Cardiac septum (tissue), 1 donor: ENCODE data around the gene GNB1. TPM values are rescaled to one million over a fixed set of nuclear protein-coding genes. Genes with fewer than 3 reads are reported as not detected.

ENCODE experiments used
- DNase-seq: peaks from one replicate; pipeline ENCODE4 v3.0.0-alpha.2; 2020; ENCODE audit warnings: low spot score
- intact Hi-C: fragments of 100-400 bp; cut with DNase I; formaldehyde crosslinking; loops from one replicate; pipeline ENCODE4 v1.14.0; 2022
- total RNA-seq: library from RNA; stranded (reverse); fragmentation: NEBNext Ultra II Directional; extraction: Animal tissue kit (Norgen Biotek cat#: 25700); gene quantifications from one replicate; pipeline ENCODE4 v1.2.1, GENCODE V29; 2021
- donor health status: DM: no; HTN: no; CAD: no.

GNB1 gene
- total RNA-seq, 1 donor from 2014 or later, result 183 TPM

DNA sequence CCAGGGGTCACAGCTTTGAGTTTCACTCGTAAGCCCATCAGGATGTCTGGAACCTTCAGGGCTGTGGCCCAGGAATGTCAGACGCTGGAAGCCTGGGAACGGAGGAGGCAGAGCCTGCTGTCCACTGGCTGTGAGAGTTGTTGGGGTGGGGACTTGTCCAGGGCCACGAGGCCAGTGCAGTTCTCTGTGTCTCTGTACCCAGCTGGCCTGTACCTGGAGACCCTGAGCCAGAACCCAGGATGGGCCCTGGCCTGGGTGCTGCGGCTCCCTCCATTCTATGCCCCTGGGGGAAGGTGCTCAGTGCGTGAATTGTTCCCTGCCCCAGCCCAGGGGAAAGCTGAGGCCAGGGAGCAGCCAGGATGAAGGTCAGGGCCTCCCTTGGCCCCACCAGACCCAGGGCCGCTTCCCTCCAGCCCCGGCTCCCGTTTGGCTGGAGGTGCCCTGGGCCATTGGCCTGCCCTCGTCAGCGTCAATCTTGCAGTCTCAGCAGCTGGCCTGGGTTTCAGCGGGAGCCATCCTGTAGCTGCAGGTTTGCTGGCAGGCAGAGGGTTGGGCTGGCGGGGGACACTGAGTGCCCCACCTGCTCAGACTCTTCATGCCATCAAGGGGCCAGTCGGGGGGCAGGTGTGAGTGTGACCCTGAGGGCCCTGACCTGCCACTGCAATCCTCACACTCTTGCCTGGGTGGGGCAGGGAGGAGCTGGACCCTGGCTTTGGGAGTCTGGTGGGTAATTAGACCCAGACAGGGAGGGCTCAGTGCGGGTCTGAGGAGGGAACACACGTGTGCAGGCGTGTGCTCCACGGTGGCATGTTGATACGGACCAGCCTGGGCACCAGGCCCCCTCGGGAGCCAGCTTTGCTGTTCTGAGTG is 23.4 kb upstream of the GNB1 start:
- DNase-seq, result no peak
- intact Hi-C loops, result no loop called here

DNA sequence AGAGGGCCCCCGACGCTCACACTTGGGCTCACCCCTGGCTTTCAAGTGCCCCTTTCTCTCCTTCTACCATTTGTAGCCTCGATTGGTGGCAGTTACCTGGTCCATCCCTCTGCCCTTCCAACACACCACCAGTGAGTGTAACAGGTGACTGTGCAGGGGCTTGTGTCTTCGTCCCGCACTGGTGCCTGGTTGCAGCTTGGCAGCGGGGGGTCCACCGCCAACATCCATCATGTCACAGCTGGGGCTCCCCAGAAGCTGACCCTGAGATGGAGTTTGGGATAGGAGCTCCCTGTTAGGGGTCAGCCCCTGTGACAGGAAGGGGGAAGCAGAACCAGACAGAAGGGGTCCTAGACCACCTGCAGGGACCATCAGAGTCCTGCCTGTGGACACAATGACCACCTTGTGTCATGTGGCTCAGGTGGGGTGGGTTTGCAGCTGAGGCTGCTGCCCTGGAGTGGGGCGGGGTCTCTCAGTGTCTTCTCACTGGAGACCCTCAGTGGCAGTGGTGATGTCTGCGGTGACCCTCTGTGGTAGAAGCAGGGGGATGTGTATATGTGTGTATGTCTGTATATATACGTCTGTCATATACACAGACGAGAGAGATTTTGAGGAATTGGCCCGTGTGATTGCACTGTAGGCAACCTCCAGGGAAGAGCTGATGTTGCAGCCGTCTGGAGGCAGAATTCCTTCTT is 20.6 kb upstream of the GNB1 start:
- DNase-seq, result no peak
- intact Hi-C loops, result no loop called here

DNA sequence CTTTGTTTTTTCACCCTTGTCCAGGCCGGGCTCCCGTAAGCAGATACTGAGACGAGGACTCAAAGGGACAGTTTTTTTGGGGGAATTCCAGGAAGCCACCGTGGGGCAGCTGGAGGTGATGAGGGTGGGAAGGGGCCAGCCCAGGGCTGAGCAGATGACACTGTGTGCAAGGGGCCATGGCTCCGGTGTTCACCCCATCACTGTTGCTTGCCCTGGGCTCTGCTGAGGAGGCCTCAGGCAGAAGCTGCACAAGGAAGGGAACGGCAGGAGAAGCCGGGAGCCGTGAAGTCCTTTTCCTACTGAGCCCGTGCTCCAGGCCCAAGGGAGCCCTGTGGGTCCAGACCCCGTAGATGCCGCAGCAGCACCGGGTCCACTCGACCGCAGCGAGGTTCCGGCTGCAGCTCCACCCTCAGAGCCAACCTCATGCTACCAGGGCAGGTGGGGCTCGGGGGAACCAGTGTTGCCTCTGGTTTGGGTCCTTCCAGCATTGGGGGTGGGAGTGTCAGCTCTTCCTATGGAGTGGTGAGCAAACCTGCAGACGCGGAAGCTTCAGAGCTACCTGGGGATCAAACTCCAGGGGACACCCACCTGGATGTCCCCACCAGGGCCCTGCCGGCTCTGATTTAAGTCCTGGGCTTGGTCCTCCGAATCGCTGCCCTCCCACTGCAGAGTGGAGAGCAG is 19.9 kb upstream of the GNB1 start:
- intact Hi-C loops, result no loop called here

GRCh38 chr1:1910033-1910465 is 19.2 kb upstream of the GNB1 start:
- intact Hi-C loops, result no loop called here

More for the DNA sequence above, 19.9 kb upstream of the GNB1 start:
- no peak for DNase-seq

GRCh38 chr1:1908506-1908791 is 17.6 kb upstream of the GNB1 start:
- intact Hi-C loops, result loop anchor here (5.0 kb wide), 1 partner anchor 66 kb away; no protein-coding TSS in a partner anchor
- no peak for DNase-seq

More at GRCh38 chr1:1910033-1910465, 19.2 kb upstream of the GNB1 start:
- DNase-seq, result no peak

DNA sequence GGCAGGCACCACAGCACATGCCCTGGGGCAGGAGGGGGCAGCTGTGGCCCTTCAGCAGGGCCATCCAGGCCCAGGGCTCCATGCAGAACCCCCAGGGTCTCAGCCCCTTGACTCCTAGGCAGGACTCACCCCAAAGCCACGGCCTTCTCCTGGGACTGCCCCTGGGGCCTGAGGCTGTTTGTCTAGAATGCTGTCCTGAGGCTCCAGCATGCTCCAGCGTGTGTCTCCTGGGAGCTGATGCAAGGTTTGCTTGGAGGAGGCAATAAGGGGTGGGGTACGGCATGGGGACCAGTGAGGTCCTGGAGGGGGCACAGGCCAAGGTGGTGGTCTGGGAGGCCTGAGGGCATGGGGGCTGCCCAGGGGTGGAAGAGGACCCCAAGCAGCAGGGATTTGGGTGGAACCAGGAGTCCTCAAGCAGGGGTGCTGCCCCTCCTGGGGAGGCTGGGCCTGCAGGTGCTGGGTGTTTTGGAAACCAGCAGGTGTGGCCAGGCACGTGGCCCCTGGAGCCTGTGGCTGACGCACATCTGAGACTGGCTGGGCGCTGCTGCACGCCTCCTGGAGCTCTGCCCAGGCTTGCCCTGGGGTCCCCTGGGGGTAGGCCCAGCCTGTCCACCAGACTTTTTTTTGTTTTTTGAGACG is 16.3 kb upstream of the GNB1 start:
- intact Hi-C loops, result loop anchor here (2.0 to 5.0 kb wide), 2 partner anchors 65 to 128 kb away; partner anchors contain the start of gene NADK
- DNase-seq, result no peak

DNA sequence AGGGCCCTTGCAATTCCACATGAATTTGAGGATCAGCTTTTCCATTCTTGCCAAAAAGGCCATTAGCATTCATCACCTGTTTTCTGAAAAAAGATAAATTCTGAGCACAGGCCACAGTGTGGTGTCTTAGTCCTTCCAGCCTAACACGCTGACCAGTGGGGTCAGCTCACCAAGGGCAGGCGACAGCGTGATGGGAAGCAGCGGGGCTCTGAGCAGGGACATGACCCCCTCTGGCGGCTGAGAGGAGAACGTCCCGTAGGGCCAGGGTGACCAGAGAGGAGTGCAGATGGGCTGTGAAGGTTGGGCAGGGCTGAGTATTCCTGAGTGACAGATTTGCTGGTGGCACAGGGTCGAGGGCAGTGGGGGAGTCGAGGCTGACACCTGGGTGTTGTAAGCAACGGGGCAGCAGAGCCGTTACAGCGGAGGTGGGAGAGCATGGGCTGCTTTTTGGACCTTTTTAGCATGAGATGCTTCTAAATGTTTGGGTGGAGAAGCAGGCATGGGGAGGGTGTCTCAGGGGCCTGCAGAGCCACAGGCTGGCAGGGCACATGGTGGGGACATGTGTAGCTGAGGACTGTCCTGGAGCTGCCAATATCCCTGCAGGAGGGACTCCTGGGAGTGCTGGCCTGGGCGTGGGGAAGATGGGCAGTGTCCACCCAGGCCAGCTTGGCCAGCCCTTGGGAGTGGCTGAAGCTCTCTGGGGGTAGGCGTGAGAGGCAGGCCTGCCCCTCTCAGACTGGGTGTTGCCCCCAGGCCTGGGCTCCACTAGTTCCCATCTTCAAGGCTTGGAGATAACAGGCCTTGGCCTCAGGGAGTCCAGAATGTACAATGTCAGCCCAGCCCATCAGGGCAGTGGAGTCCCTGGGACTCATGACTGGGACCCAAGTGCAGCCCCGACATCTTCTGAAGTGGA is 15.6 kb upstream of the GNB1 start:
- DNase-seq, result peak; percentile 94
- intact Hi-C loops, result loop anchor here (1.0 to 5.0 kb wide), 3 partner anchors 48 to 128 kb away; partner anchors contain the start of gene NADK

DNA sequence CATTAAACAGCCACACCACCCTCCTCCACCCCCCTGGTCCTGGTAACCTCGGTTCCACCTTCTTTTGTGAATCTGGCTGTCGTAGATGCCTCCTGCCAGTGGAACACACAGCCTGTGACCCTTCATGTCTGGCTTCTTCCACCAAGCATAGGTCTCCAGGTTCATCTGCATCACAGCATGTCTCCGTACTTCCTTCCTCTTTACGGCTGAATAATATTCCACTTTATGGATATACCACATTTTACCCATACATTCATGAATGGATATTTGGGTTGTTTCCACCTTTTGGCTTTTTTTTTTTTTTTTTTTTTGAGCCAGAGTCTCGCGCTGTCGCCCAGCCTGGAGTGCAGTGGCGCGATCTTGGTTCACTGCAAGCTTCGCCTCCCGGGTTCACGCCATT is 12.3 kb upstream of the GNB1 start:
- DNase-seq, result no peak
- intact Hi-C loops, result no loop called here

DNA sequence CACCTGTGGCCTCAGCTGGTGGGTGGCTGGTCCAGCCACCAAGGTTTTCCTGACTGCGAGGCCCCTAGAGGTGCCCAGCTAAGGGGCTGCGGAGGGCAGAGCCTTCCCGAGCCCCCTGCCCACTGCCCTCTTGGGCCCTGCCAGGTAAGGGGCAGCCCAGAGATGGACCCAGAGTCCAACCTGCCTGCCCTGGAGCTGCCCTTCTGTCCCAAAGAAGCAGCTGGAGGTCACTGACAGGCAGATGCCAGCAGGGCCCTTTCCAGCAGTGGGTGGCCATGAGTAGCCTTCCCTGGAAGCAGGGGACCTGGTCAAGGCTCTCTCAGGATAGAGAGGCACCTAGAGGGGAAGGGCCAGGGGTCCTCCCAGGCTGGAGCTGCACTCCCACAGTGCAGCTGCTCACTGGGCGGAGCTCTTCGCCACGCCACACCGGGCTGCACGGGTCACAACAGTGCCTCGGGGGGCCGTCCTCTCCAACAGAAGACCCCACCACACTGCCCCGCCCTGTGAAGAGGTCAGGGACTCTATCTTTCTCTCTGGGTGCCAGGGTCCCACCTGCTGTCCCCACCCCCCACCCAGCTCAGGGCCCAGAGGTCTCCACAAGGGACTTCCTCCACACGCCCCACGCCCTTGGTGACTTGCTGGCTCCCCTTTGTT is 10.9 kb upstream of the GNB1 start:
- intact Hi-C loops, result no loop called here
- no peak for DNase-seq

DNA sequence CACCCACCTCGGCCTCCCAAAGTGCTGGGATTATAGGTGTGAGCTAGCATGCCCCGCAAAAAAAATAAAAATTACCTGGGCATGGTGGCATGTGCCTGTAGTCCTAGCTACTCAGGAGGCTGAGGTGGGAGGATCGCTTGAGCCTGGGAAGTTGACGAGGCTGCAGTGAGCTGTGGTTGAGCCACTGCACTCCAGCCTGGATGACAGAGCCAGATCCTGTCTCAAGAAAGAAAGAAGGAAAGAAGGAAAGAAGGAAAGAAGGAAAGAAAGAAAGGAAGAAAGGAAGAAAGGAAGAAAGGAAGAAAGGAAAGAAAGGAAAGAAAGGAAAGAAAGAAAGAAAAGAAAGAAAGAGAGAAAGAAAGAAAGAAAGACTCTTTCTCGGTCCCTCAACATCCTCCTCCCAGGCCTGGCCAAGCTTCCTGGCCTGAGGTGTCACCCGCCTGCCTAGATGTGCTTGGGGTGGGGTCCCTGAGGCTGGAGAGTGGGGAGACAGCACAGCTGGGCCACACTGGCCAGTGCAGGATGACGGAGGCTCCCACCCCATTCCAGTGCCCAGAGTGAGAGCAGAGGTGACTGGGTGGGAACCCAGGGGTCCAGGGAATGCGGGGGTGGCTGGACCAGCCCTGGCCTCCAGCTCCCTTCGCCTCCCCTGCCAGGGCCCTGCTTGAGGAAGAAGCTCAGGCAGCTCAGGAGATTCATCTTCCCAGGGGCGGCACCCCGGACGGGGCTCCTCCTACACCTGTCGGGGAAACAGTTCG is 10.2 kb upstream of the GNB1 start:
- no peak for DNase-seq
- intact Hi-C loops, result no loop called here

DNA sequence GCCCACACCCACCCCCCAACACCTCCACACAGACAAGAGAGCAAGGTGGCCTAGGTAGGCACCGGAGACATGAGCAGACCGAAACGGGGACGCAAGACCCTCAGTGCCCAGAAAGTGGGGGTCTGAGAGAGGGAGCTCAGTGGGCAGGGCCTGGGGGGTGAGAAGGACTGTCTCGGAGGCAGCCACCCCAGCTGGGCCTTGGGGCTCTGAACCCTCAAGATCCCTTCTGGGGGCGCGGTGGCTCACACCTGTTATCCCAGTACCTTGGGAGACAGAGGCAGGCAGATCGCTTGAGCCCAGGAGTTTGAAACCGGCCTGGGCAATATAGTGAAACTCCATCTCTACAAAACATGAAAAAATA is 9.1 kb upstream of the GNB1 start:
- no peak for DNase-seq
- intact Hi-C loops, result no loop called here

DNA sequence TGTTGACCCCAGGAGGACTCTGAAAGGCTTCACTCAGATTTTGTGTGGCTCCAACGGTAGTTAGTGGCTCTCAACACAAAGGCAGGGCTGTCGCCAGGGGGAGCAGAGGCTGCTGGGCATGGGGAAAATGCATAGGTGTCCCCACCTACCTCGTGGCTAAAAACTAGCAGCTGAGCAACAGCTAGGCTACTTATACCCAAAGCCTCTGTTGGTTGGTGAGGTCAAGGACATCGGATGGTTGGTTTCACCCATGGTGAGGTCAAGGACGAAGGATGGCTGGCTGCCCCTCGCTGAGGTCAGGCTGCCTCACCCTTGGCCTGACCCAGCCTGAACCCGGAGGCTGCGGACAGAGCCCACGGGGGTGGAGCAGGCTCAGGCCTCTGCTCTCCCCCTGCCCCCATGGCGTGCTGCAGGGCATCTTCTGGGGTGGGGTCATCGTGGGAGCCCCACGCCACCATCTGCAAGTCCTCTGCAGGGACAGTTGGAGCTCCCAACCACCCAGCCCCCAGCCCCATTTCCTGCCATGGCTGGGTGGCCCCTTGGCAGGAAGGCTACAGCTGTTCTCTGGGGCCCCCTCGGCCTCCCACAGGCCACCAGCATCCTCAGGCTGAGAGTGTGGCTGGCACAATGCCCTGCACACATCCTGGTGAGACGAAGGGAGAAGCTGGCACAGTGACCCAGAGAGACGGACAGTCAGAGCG is 8.5 kb upstream of the GNB1 start:
- DNase-seq, result no peak
- intact Hi-C loops, result no loop called here

GRCh38 chr1:1898246-1898933 is 7.5 kb upstream of the GNB1 start:
- no peak for DNase-seq
- intact Hi-C loops, result no loop called here

GRCh38 chr1:1895456-1896336 is 4.8 kb upstream of the GNB1 start:
- DNase-seq, result no peak
- intact Hi-C loops, result no loop called here

DNA sequence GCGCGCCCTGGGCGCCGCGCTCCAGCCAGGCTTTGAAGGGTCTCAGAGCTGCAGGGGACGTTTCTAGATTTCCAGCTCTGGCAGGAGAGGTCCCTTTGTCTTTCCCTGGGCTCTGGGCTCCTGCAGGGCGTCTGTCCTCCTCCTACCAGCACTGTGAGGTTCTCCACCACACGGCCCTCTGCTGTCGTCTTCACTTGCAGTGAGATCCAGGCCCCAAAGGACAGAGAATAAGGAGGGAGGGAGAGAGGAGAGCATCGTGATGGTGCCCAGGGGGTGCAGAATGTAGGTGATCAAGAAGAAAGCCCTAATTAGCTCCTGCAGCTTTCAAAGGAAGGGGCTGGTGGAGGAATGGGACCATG is 4.2 kb upstream of the GNB1 start:
- intact Hi-C loops, result no loop called here
- DNase-seq, result no peak
